ENCODE measurements around the gene NECAB2.

GRCh38 chr16:83996481-83997252, 28.6 kb downstream of the NECAB2 start:
- TF ChIP-seq CTCF (conservative IDR thresholded peaks at IDR 0.05 in 1 of 2, IDR thresholded peaks at IDR 0.05 in 1 of 2; ENCODE audit: low read depth in 1 of 2, low read length in 2 of 2) (no peak), EZH2 (IDR thresholded peaks at IDR 0.05; ENCODE audit: low read length, missing control alignments) (no peak)

Data from fibroblast of lung (primary cell).